Trophoblast cell (in vitro differentiated cells and primary cell): Measurements from ENCODE around the gene LRMDA.

ENCODE experiments used
- DNase-seq, 2 donors: peaks; one replicate each; pipeline ENCODE4 v3.0.0-alpha.2; 2016
- H2AFZ ChIP-seq: 2 replicates; pipeline ENCODE4 v1.6.1; 2013; ENCODE audit warnings: low read length, moderate library complexity, mild to moderate bottlenecking; ENCODE audit not compliant: insufficient read depth, poor library complexity
- H2AK5ac ChIP-seq: 2 replicates; pipeline ENCODE4 v1.6.1; 2013; ENCODE audit warnings: mild to moderate bottlenecking, low read length
- H2BK120ac ChIP-seq: 2 replicates; pipeline ENCODE4 v1.6.1; 2013; ENCODE audit warnings: low read length, mild to moderate bottlenecking, moderate library complexity; ENCODE audit not compliant: insufficient read depth, poor library complexity
- H2BK12ac ChIP-seq: 2 replicates; pipeline ENCODE4 v1.6.1; 2013; ENCODE audit warnings: mild to moderate bottlenecking, low read length, moderate library complexity
- H2BK5ac ChIP-seq: 2 replicates; pipeline ENCODE4 v1.6.1; 2013; ENCODE audit warnings: low read length, low read depth, moderate library complexity, mild to moderate bottlenecking; ENCODE audit not compliant: poor library complexity
- H3K14ac ChIP-seq: 2 replicates; pipeline ENCODE4 v1.6.1; 2013; ENCODE audit warnings: mild to moderate bottlenecking, low read length
- H3K18ac ChIP-seq: 2 replicates; pipeline ENCODE4 v1.6.1; 2013; ENCODE audit warnings: mild to moderate bottlenecking, low read length
- H3K23ac ChIP-seq: 2 replicates; pipeline ENCODE4 v1.6.1; 2013; ENCODE audit warnings: low read length
- H3K27ac ChIP-seq: 2 replicates; pipeline ENCODE4 v1.5.1; 2013; ENCODE audit warnings: low read depth, mild to moderate bottlenecking, inconsistent platforms, low read length, moderate library complexity
- H3K27me3 ChIP-seq: 2 replicates; pipeline ENCODE4 v1.6.1; 2013; ENCODE audit warnings: inconsistent platforms, mild to moderate bottlenecking, low read length, moderate library complexity; ENCODE audit not compliant: insufficient read depth
- H3K36me3 ChIP-seq, 2 experiments: 1 replicate in 1 of 2; 2 replicates in 1 of 2; pipeline ENCODE4 v1.6.1; 2013; ENCODE audit warnings: low read length in 2 of 2, mild to moderate bottlenecking in 2 of 2, moderate library complexity in 1 of 2; ENCODE audit not compliant: insufficient read depth in 2 of 2, control insufficient read depth in 1 of 2
- H3K4ac ChIP-seq: 2 replicates; pipeline ENCODE4 v1.6.1; 2013; ENCODE audit warnings: low read depth, mild to moderate bottlenecking, low read length, moderate library complexity
- H3K4me1 ChIP-seq, 2 experiments: 1 replicate in 1 of 2; 2 replicates in 1 of 2; pipeline ENCODE4 v1.6.1; 2013; ENCODE audit warnings: low read length in 2 of 2, mild to moderate bottlenecking in 2 of 2, moderate library complexity in 1 of 2; ENCODE audit not compliant: insufficient read depth in 2 of 2, control insufficient read depth in 1 of 2
- H3K4me2 ChIP-seq: 2 replicates; pipeline ENCODE4 v1.6.1; 2013; ENCODE audit warnings: inconsistent platforms, mild to moderate bottlenecking, low read length, moderate library complexity
- H3K4me3 ChIP-seq: 2 replicates; pipeline ENCODE4 v1.5.1; 2013; ENCODE audit warnings: mild to moderate bottlenecking, low read depth, low read length, inconsistent platforms
- H3K79me1 ChIP-seq: one replicate; pipeline ENCODE4 v1.6.1; 2013; ENCODE audit warnings: low read length
- H3K79me2 ChIP-seq: 2 replicates; pipeline ENCODE4 v1.6.1; 2013; ENCODE audit warnings: low read length, mild to moderate bottlenecking; ENCODE audit not compliant: control insufficient read depth, insufficient read depth, poor library complexity
- H3K9ac ChIP-seq: 2 replicates; pipeline ENCODE4 v1.6.1; 2013; ENCODE audit warnings: mild to moderate bottlenecking, low read length
- H3K9me3 ChIP-seq: 2 replicates; pipeline ENCODE4 v1.6.1; 2013; ENCODE audit warnings: low read depth, mild to moderate bottlenecking, control low read depth, inconsistent platforms, low read length; ENCODE audit not compliant: insufficient read depth
- H4K12ac ChIP-seq: 2 replicates; pipeline ENCODE4 v1.6.1; 2013; ENCODE audit warnings: low read depth, mild to moderate bottlenecking, low read length, moderate library complexity
- H4K8ac ChIP-seq: 2 replicates; pipeline ENCODE4 v1.6.1; 2013; ENCODE audit warnings: low read depth, mild to moderate bottlenecking, low read length, moderate library complexity
- H4K91ac ChIP-seq: one replicate; pipeline ENCODE4 v1.6.1; 2013; ENCODE audit warnings: low read depth, mild to moderate bottlenecking, low read length, moderate library complexity
- WGBS: extraction: QIAGEN DNeasy Blood & Tissue Kit; methylation state at CpG from one replicate; pipeline ENCODE4 v1.1.7; 2013; ENCODE audit warnings: missing lambda C conversion rate; ENCODE audit not compliant: insufficient read length, insufficient coverage; ENCODE audit errors: extremely low coverage; 5-methylcytosine and 5-hydroxymethylcytosine counted together

Gene LRMDA

GRCh38 chr10:75663947-75664664, 232.7 kb downstream of the LRMDA start:
- Histone ChIP-seq H3K4ac (no peak overlapping the region), H2AFZ (no peak overlapping the region), H3K4me1 (peaks cover 6 to 9% of the 10 kb centered on the region in 2 experiments), H4K91ac (no peak overlapping the region), H4K12ac (no peak overlapping the region), H3K27me3 (no peaks in the 10 kb centered on the region), H3K9me3 (peaks cover 1% of the 10 kb centered on the region), H3K9ac (no peak overlapping the region), H2BK5ac (no peak overlapping the region), H2AK5ac (no peak overlapping the region), H2BK12ac (no peak overlapping the region), H3K79me2 (no peaks in the 10 kb centered on the region), H3K36me3 (no peaks in the 10 kb centered on the region), H3K27ac (no peak overlapping the region), H3K14ac (no peak overlapping the region), H3K23ac (no peak overlapping the region), H2BK120ac (no peak overlapping the region), H3K18ac (no peak overlapping the region), H4K8ac (no peak overlapping the region), H3K79me1 (no peaks in the 10 kb centered on the region), H3K4me2 (no peak overlapping the region), H3K4me3 (no peak overlapping the region)
- peak in 1 of 2 donors; percentile 2 for DNase-seq
- WGBS, result no CpG with 5 or more reads among the region's 3 CpGs

- H3K4ac ChIP-seq, result no peak overlapping the region
- no peaks in the 10 kb centered on the region for H3K36me3 ChIP-seq
- H3K14ac ChIP-seq, result no peak overlapping the region
- H3K27ac ChIP-seq, result no peak overlapping the region
- H3K4me1 ChIP-seq, result peaks cover 6 to 9% of the 10 kb centered on the region in 2 experiments
- no peak overlapping the region for H3K9ac ChIP-seq
- no peak overlapping the region for H3K23ac ChIP-seq
- H2BK5ac ChIP-seq, result no peak overlapping the region
- no peak overlapping the region for H3K4me2 ChIP-seq
- no peak overlapping the region for H2BK120ac ChIP-seq
- no peak overlapping the region for H3K18ac ChIP-seq
- H3K9me3 ChIP-seq, result peaks cover 1% of the 10 kb centered on the region
- H3K27me3 ChIP-seq, result no peaks in the 10 kb centered on the region
- H2AFZ ChIP-seq, result no peak overlapping the region
- no peak overlapping the region for H4K91ac ChIP-seq
- no CpG with 5 or more reads among the region's 3 CpGs for WGBS
- no peak for DNase-seq
- H3K79me1 ChIP-seq, result no peaks in the 10 kb centered on the region
- no peak overlapping the region for H3K4me3 ChIP-seq
- no peak overlapping the region for H4K8ac ChIP-seq
- no peak overlapping the region for H2AK5ac ChIP-seq
- H4K12ac ChIP-seq, result no peak overlapping the region
- H2BK12ac ChIP-seq, result no peak overlapping the region
- no peaks in the 10 kb centered on the region for H3K79me2 ChIP-seq
These were observed 233.5 kb downstream of the LRMDA start for GRCh38 chr10:75664968-75665367.

- H4K8ac ChIP-seq, result no peak overlapping the region
- no peak overlapping the region for H2BK5ac ChIP-seq
- no peak overlapping the region for H4K12ac ChIP-seq
- no peaks in the 10 kb centered on the region for H3K79me2 ChIP-seq
- no peak for DNase-seq
- peaks cover 6 to 9% of the 10 kb centered on the region in 2 experiments for H3K4me1 ChIP-seq
- H2BK12ac ChIP-seq, result no peak overlapping the region
- no peak overlapping the region for H3K9ac ChIP-seq
- H3K23ac ChIP-seq, result no peak overlapping the region
- H3K4ac ChIP-seq, result no peak overlapping the region
- no peaks in the 10 kb centered on the region for H3K27me3 ChIP-seq
- H3K4me2 ChIP-seq, result no peak overlapping the region
- H3K14ac ChIP-seq, result no peak overlapping the region
- H2AK5ac ChIP-seq, result no peak overlapping the region
- H3K27ac ChIP-seq, result no peak overlapping the region
- no peak overlapping the region for H2AFZ ChIP-seq
- H3K9me3 ChIP-seq, result peaks cover 5% of the 10 kb centered on the region
- no peak overlapping the region for H3K18ac ChIP-seq
- no peak overlapping the region for H2BK120ac ChIP-seq
- H3K79me1 ChIP-seq, result no peaks in the 10 kb centered on the region
- no peaks in the 10 kb centered on the region for H3K36me3 ChIP-seq
- no peak overlapping the region for H4K91ac ChIP-seq
- no peak overlapping the region for H3K4me3 ChIP-seq
These were observed 234.3 kb downstream of the LRMDA start for GRCh38 chr10:75665707-75666106.

- Histone ChIP-seq H3K27me3 (no peaks in the 10 kb centered on the region), H3K9me3 (peaks cover 4% of the 10 kb centered on the region), H3K14ac (no peak overlapping the region), H3K79me1 (no peaks in the 10 kb centered on the region), H2AFZ (no peak overlapping the region), H2BK5ac (no peak overlapping the region), H2BK12ac (no peak overlapping the region), H3K27ac (no peak overlapping the region), H3K79me2 (no peaks in the 10 kb centered on the region), H3K4ac (no peak overlapping the region), H4K12ac (no peak overlapping the region), H4K8ac (no peak overlapping the region), H3K4me1 (no peaks in the 10 kb centered on the region), H3K18ac (no peak overlapping the region), H3K9ac (no peak overlapping the region), H3K4me2 (no peak overlapping the region), H3K23ac (no peak overlapping the region), H2AK5ac (no peak overlapping the region), H4K91ac (no peak overlapping the region), H3K4me3 (no peak overlapping the region), H3K36me3 (no peaks in the 10 kb centered on the region), H2BK120ac (no peak overlapping the region)
- DNase-seq, result no peak
- WGBS, result no CpG with 5 or more reads among the region's 4 CpGs
These were observed 240.8 kb downstream of the LRMDA start for GRCh38 chr10:75672111-75672671.
